Stimulated activated CD8-positive, alpha-beta memory T cell treated with anti-CD3 and anti-CD28 coated beads, Interleukin-4, amount 100 ng/mL, for 24 hours (primary cell): Measurements from ENCODE around the gene CPT1A.

Experiments
- DNase-seq: peaks from one replicate; pipeline ENCODE4 v3.0.0-alpha.2; 2020; ENCODE audit warnings: low read depth

CPT1A gene

DNA sequence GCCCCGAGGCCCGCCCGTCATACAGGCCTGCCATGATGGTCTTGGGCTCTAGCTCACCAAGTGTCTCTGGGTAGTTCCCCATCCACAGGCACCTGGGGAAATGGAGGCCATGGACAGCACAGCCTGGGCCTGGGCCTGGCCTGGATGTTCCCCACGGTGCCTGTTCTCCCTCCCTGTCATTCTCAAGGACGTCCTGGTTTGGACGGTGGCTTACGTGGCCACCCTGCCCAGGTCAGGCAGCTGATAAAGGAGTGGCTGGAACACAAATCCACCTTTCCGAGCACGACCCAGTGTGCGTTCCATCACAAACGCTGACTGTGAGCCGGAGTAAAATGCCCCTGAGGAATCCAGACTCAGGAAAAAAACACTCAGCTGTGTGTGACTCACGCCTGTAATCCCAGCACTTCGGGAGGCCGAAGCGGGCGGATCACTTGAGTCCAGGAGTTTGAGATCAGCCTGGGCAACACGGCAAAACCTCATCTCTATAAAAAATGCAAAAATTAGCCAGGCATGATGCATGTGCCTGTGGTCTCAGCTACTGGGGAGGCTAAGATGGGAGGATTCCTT lies 49.2 kb downstream of the CPT1A start:
- DNase-seq, result no peak

DNA sequence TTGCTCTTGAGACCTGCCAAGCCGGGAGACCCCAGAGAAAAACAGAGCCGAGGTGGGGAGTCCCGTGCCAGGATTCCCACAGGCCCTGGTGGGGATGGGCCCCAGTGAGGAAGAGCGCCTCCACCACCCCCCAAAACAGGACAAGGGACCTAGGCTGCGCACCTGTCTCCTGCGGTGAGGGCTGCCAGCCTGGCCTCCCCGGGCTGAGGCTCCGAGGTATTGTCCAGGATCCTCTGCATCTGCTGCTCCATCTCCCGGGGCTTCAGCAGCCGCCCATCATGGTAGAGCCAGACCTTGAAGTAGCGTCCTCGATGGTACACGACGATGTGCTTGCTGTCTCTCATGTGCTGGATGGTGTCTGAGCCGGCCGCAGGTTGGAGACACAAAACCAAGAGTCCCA lies 57.1 kb downstream of the CPT1A start:
- no peak for DNase-seq

DNA sequence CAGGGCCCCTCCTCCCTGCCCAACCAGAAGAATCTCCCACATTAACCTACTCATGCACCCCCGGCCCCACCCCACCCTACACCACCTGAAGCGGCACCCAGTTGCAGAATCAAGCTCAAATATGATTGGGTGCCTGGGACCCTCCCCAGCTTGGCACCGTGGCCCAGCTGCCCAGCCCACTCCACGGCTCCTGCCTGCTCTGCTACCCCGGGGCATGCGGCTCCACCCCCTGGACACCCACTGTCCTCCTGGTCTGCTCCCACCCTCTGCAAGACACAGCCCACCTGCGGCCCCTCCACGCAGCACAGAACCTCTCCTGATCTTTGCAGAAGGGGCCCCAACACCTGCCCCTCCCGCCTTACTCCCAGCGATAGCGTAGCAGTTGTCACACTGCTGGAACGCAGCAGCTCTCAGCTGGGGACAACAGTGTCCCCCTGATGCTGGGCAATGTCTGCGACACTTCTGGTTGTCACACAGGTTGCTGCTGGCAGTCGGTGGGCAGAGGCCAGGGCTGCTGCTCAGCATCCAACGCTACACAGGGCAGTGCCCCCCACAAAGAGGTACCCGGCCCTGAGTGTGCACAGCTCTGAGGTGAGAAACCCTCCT lies 58.4 kb downstream of the CPT1A start:
- DNase-seq, result no peak

DNA sequence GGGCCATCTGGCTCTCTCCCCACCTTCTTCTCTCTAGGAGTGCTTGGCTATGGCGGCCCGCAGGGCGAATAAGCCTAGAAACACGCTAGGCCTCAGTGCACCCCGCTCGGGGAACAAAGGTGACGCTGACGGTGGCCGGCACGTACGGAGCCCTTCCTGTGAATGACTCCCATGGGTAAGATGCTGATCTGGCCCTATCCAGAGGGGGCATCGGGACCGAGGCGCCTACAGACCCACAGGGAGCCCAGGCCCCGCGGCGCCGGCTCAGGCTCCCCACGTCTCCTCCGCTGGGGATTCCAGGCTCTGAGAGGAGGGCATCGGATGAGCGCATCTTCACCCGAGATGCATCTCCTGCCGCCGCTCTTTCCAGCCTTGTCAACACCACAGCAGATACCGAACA lies 59.0 kb downstream of the CPT1A start:
- no peak for DNase-seq

DNA sequence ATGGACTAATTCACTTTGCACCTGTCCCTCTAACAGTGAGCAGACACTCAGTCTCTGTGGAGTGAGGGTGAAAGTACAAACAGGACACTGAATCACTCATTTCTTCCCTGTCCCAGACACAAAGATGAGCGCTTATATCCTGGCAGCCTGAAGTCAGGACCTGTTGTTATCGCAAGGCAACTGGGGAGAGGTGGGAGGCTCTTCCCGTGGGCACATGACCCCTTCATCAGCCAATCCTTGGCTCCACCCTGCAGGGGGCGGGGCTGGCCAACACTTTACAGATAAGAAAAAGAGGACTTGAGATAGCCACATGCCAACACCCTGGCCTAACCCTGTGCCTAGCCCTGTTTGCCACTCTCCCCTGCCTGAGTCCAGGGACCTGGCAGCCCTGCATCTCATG lies 60.9 kb downstream of the CPT1A start:
- DNase-seq, result peak; percentile 7

DNA sequence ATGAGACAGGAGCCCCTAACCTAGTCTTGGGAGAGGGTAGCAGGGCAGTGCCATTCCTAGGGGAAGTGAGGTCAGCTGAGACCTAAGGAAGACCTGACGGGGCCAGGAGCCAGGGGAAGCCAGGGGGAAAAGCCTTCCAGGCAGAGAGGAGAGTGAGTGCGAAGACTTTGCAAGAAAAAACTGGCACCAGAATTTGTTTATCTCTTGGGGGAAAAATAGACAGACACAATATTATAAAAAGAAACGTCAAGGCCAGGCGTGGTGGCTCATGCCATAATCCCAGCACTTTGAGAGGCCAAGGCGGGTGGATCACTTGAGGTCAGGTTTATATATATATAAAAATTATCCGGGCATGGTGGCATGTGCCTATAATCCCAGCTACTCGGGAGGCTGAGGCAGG lies 63.5 kb downstream of the CPT1A start:
- no peak for DNase-seq

DNA sequence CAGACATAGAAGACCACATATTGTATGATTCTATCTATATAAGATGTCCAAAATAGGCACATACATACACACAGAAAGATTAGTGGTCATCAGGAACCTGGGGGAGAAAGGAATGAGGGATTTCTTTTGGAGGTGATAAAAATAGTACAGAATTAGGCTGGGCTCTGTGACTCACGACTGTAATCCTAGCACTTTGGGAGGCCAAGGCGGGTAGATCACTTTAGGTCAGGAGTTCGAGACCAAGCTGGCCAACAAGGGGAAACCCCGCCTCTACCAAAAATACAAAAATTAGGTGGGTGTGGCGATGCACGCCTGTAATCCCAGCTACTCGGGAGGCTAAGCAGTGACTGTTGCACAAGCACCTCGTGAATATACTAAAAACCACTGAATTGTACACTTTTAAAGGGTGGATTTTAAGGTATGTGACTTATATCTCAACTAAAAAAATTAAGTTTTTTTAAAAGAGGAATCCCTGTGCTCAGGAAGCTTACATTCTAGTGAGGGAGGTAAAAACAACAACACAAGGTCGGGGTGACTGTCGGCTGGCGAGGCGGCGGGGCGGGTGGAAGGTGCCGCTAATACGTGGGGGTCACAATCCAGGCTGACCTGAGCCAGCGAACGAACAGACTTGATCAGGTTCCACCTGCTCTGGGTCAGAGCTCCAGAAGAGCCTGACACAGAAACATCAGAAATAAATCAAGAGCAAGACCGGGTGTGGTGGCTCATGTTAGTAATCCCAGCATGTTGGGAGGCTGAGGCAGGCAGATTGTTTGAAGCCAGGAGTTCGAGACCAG lies 65.1 kb downstream of the CPT1A start:
- DNase-seq, result no peak

DNA sequence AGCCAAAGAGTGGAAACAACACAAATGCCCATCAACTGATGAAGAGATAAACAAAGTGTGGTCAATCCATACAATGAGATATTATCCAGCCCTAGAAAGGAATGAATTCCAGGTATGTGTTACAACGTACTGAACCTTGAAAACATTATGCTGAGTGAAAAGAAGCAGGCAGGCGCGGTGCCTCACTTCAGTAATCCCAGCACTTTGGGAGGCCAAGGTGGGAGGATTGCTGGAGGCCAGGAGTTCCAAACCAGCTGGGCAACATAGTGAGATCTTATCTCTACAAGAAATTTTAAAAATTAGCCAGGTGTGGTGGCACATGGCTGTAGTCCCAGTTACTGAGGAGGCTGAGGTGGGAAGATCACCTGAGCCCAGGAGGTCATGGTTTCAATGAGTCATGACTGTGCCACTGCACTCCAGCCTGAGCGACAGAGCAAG lies 65.7 kb downstream of the CPT1A start:
- DNase-seq, result no peak

DNA sequence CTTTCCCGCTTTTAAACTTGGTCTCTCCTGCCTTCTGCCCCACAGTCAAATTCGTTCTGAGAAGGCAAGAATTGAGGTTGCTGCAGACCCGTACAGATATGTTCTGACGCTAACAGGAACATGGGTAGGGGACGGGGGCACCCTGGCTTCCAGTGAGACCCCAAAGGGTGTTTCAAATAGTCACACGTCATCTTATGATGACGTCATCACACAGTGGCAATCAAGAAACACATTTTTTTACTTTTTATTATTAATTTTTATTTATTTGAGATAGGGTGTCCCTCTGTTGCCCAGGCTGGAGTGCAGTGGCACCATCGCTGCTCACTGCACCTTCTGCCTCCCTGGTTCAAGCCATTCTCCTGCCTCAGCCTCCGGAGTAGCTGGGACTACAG lies 67.5 kb downstream of the CPT1A start:
- no peak for DNase-seq

DNA sequence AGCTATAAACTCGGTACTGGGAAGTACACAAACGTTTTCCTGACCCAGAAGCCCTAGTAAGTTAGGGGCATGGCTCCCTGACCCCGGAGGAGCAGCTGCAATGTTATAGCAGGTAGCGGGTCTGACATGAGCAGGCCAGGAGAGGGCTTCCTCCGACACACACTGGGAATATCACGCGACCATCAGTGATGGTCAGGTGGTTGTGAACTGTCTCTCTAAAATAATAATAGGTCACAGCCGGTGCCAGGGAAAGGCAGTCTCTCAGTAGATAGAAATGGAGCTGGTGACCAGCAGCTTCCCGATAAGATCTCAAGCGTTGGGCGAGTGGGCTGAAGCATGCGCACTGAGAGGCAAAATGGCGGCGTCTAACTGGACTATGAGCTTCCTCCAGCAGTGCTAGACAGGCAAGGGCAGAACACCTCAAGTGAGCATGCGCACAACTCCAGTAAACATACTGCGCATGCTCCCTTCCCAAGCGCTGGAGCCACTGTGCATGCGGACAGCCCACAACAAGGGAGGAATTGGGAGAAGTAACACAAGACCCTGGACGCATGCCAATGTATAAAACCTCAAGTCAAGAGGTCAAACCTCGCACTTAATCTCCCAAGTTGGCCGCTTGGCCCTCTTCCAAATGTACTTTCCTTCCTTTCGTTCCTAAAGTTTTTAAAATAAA lies 68.1 kb downstream of the CPT1A start:
- DNase-seq, result no peak

DNA sequence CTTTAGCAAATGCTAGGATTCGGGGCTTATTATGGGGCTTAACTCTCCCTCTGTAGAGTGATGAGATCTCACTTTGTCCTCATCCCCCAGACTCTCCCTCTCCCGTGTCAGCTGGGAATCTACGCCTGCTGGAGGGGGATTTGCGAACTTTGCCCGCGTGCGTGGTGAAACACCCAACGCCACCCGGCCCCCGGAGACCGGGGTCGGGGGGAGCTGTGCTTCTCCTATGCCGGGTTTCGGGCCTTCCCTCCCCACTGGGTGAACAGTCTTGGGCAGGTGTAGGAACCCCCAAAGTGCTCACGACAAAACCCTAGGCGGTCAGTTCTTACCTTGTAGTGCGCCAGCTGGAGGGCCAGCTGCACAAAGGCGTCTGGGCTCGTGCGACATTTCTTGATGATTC lies 68.8 kb downstream of the CPT1A start:
- no peak for DNase-seq

DNA sequence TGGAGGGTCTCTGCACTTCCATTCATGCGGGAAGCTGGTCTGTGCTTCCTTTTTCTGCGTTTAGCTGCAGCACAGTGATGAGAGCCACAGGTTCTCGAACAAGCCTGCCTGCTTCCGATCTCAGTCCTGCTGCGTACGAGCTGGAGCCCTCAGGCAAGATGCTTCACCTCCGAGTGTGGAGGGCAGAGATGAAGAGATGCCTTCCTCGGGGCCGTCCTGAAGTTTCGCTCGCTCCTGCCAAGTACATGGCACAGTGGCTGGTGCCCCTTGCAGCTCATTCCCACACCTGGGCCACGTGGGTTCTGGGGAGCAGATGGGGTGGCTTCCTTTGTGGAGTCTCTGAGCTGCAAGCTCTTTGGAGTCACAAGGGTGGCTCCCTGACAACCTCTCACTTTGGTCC lies 70.9 kb downstream of the CPT1A start:
- DNase-seq, result no peak

DNA sequence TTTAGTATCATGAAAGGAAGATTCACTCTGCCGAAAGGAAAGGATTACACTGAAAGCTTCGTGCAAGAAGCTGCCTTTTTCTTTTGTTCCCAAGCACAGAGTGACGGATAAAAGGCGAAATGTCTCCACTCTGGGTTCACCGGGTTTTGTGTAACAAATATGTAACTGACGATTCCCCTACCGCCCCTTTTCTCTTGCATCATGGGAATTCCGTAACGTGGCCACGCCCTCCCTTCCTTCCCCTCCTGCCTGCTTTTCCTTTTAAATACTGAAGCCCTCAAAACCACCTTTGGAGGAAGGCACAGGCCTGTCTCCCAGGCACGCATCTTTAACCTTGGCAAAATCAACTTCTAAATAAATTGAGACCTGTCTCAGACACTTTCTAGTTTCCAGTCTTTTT lies 74.0 kb downstream of the CPT1A start:
- DNase-seq, result no peak

DNA sequence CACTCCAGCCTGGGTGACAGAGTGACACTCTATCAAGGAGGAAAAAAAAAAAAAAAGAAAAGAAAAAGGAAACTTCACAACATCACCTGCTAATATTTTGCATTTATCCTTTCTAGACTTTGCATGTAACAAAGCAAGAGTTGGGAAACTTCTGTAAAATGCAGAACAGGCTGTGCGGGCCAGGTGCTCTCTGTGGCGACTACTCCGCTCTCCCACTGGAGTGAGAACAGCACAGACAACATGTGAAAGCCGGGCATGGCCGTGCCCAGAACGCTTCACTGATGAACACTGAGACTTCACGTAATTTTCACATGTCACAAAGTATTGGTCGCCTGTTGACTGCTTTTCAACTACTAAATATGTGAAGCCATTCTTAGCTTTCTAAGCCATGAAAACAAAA lies 74.9 kb downstream of the CPT1A start:
- no peak for DNase-seq

DNA sequence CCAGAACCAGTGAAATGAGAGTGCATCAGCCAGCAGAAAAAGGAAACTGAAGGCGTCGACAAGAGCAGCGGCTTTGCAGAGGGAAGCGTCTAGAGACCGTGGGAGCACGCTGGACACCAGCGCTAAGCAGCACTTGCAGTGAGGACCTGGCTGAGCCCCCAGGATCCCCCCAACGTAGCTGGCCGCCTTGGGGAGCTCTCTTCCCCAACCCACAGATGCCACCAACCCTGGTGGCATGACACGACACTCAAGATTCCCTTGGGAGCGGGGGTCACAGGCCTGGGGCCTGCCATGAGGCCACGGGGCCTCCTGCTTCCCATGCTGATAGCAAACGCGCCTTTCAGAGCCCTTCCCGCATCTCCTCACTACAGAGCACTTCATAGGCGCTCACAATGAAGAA lies 77.0 kb downstream of the CPT1A start:
- no peak for DNase-seq

DNA sequence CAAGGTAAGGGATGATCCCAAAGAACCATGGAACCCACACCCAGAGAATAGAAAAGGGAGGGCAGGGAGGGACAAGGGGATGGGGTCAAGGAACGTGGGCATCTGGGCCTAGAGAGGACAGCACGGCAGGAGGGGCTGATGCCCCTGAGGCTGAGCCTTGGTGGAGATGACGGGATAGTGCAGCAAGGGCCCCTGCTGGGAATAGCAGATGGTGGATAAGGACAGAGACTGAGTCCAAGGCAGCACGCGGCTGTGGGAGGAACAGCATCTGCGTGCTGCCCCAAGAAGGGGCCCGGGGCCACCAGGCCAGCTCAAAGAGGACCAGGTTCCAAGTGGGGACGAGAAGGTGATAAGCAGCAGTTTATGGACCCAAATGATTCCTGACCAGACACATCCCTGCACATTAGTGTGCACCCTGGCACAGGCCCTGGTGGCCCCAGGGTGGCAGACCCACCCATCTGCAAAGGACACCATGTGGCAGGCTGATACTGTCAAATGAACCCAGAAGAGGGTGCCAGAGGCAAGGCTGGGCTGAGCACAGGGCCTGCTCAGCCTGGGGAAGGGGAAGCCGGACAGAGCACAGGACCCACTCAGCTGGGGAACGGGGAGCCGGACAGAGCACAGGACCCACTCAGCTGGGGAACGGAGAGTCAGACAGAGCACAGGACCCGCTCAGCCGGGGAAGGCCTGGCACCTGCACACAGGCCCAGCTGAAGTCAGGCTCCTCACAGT lies 77.6 kb downstream of the CPT1A start:
- DNase-seq, result no peak

DNA sequence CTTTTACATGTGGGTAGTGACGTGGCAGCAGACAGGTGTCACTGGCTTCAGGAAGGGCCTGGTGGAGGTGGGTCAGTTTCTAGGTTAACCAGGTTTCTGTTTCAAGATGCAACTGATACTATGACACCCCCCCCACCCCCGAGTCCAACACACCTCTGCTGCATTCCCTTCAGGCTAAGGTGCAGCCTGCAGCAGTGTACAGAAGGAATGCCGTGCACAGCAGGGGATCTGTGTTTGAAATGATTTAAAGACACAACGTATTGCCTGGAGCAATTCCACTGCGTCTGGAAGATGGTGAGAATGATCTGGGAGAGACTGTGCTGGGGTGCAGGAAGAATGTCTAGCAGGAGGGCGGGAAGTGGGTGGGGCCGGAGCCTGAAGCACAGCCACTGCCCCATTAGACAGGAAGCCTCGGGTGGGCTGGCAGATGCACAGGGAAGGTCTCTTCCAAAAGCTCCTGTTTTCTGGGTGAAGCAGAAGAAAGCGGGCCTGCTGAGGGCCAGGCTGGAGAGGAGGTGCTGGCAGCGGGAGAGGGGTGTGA lies 78.5 kb downstream of the CPT1A start:
- DNase-seq, result no peak

DNA sequence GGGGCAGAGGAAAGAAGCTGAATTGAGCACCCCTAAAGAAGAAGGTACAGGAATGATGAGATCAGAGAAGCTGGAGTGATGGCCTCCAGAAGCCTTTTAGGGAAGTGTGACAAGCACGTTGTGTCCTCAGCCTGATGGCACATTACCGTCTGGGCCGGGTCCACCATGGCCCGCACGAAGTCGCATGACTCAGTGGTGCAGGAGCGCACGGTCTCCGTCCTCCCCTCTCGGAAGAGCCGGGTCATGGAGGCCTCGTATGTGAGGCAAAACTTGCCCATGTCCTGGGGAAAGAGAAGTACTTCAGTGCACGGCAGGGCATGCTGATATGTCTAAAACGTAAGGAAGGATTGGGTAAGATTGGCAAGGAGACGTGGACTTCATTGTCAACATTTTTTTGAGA lies 79.2 kb downstream of the CPT1A start:
- DNase-seq, result no peak

DNA sequence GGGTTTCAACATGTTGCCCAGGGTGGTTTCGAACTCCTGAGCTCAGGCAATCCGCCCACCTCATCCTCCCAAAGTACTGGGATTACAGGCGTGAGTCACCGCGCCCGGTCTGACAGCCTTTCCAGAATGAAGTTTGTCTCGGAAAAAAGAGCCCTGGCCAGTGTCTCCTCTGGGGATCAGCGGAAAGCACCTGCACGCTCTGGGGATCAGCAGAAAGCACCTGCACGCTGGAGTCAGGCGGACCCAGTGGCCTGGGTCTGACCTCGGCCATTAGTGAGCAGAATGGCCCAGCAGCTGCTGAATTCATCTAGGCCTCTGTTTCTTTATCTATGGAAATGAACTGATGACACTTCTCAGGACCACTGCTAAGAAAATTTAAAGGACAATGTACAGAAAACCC lies 79.9 kb downstream of the CPT1A start:
- no peak for DNase-seq

DNA sequence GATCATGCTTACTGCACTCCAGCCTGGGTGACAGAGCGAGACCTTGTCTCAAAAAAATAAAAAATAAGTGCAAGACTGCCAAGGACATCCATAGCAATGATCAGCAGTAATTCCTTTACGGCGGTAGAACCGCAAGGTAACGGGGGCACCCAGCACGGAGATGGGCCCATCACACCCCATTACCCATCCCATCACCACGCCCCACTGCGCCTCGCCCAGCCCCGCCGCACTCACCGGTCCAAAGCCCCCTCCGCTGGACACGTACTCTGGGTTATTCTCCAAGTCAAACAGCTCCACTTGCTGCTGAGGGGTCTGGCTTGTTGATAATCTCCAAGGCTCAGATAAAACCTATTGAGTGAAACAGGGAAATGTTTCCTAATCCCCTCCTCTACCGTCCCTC lies 81.7 kb downstream of the CPT1A start:
- no peak for DNase-seq

DNA sequence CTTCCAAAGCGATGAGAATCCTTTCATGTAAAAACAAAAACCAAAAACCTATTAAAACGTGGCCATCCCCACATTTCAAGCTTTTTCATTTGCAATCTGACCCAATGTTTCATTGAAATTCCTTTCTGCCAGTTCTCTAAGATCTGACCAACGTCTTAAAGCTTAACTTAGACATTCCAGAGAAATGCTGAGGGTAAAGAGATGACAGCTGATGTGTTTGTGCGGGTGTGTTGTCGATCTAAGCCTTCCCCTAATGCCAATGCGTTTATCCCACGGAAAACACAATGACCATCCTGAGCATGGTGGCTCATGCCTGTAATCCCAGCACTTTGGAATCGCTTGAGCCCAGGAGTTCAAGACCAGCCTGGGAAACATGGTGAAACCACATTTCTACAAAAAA lies 84.0 kb downstream of the CPT1A start:
- DNase-seq, result no peak

DNA sequence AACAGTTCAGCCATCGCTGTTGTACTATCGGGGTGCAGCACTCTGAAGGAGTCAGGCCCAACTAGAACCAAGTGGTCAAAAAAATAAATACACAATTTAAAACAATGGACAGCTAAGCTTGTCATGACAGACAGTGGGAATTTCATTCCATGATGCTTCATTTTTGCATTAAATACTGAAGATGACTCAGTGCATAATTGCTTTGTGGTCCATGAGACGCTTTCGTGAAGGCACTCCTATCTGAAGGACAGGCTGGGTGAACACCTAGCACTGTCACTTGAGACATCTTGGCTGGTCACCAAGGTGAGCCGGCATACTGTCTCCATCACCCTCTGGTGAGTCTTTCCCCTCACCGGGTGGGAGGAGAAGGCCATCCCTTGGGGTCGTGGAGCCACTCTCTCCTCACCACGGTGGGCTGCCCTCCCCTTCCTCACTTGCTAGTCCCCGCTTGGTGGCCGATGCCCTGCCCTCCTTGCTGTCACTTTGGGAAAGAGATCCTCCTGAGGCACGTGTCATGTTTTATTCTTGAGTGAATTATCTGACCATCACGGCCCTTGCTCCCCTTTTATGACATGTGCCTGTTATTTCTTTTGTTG lies 85.4 kb downstream of the CPT1A start:
- DNase-seq, result no peak
